WTC11 (cell line): Measurements from ENCODE around the gene GAB1. TPM values are rescaled to one million over a fixed set of nuclear protein-coding genes. Genes with fewer than 3 reads are reported as not detected.
A peak's percentile ranks its signal among the peaks of the same experiment; 100 is the strongest.

Source experiments
- ATAC-seq: fragments of 200-7000 bp; cut with Tn5 transposase; 2 replicates; pipeline ENCODE4 v1.10.0; 2021; ENCODE audit warnings: mild to moderate bottlenecking, moderate library complexity
- CTCF ChIA-PET: fragments of 300-600 bp; sonication (Branson Sonifier 250); formaldehyde crosslinking; loops from one replicate; lab custom pipeline; 2021; ENCODE audit warnings: antibody characterized with exemption; lab: Charles Lee
- POLR2A ChIA-PET: fragments of 350-600 bp; sonication (Branson Sonifier 250); formaldehyde crosslinking; loops from one replicate; lab custom pipeline; 2021; ENCODE audit warnings: antibody characterized with exemption; lab: Charles Lee
- DNase-seq: peaks from one replicate; pipeline ENCODE4 v3.0.0; 2021; ENCODE audit warnings: low spot score
- H3K27ac Mint-ChIP-seq: 2 replicates; pipeline ENCODE4 v1.8.0; 2021; ENCODE audit warnings: mixed read lengths
- H3K27me3 Mint-ChIP-seq: 2 replicates; pipeline ENCODE4 v1.8.0; 2021; ENCODE audit warnings: low read depth, mild to moderate bottlenecking, moderate library complexity, mixed read lengths
- H3K36me3 Mint-ChIP-seq: 2 replicates; pipeline ENCODE4 v1.8.0; 2021; ENCODE audit warnings: mixed read lengths
- H3K4me1 Mint-ChIP-seq: 2 replicates; pipeline ENCODE4 v1.8.0; 2022; ENCODE audit warnings: mixed read lengths
- H3K4me3 Mint-ChIP-seq: 2 replicates; pipeline ENCODE4 v1.8.0; 2021; ENCODE audit warnings: mild to moderate bottlenecking, moderate library complexity, mixed read lengths
- H3K9me3 Mint-ChIP-seq: 2 replicates; pipeline ENCODE4 v1.8.0; 2021; ENCODE audit warnings: mixed read lengths
- AR ChIP-seq: fragments of 250-450 bp; sonication (Bioruptor Pico); IDR thresholded peaks from 2 replicates; pipeline ENCODE4 v1.9.0; 2021; ENCODE audit warnings: mild to moderate bottlenecking
- ATF2 ChIP-seq: sonication (generic); formaldehyde crosslinking; IDR thresholded peaks from 2 replicates; pipeline ENCODE4 v1.8.1; 2022; ENCODE audit warnings: low read depth, missing genetic modification reagents, borderline replicate concordance
- ATF6 ChIP-seq: sonication (generic); formaldehyde crosslinking; IDR thresholded peaks from 2 replicates; pipeline ENCODE4 v1.8.1; 2023; ENCODE audit warnings: mild to moderate bottlenecking, missing genetic modification reagents
- CBFB ChIP-seq: sonication (generic); formaldehyde crosslinking; IDR thresholded peaks from 2 replicates; pipeline ENCODE4 v1.8.1; 2022; ENCODE audit warnings: mild to moderate bottlenecking, low read depth, missing genetic modification reagents
- CREM ChIP-seq: sonication (generic); formaldehyde crosslinking; IDR thresholded peaks from 2 replicates; pipeline ENCODE4 v1.8.1; 2022; ENCODE audit warnings: mild to moderate bottlenecking, missing genetic modification reagents, moderate library complexity
- CTCF ChIP-seq: fragments of 200-600 bp; IDR thresholded peaks from 2 replicates; pipeline ENCODE4 v1.8.0; 2022; ENCODE audit warnings: antibody characterized with exemption
- EMX1 ChIP-seq: fragments of 250-450 bp; sonication (Bioruptor Pico); IDR thresholded peaks from 2 replicates; pipeline ENCODE4 v1.8.0; 2021; ENCODE audit warnings: mild to moderate bottlenecking
- FOXK1 ChIP-seq: sonication (generic); formaldehyde crosslinking; IDR thresholded peaks from 2 replicates; pipeline ENCODE4 v1.8.0; 2022; ENCODE audit warnings: mild to moderate bottlenecking, moderate library complexity, missing genetic modification reagents
- GABPB1 ChIP-seq: sonication (generic); formaldehyde crosslinking; IDR thresholded peaks from 2 replicates; pipeline ENCODE4 v1.8.1; 2023; ENCODE audit warnings: mild to moderate bottlenecking, missing genetic modification reagents
- KAT7 ChIP-seq: sonication (generic); formaldehyde crosslinking; IDR thresholded peaks from 2 replicates; pipeline ENCODE4 v1.8.1; 2023; ENCODE audit warnings: missing genetic modification reagents, mild to moderate bottlenecking, borderline replicate concordance
- NR1H2 ChIP-seq: sonication (generic); formaldehyde crosslinking; IDR thresholded peaks from 2 replicates; pipeline ENCODE4 v1.9.0; 2021; ENCODE audit warnings: mild to moderate bottlenecking, moderate library complexity, missing genetic modification reagents
- RELA ChIP-seq: sonication (generic); formaldehyde crosslinking; IDR thresholded peaks from 2 replicates; pipeline ENCODE4 v1.8.1; 2022; ENCODE audit warnings: missing genetic modification reagents, mild to moderate bottlenecking, borderline replicate concordance
- SOX15 ChIP-seq: fragments of 250-450 bp; sonication (Bioruptor Pico); IDR thresholded peaks from 2 replicates; pipeline ENCODE4 v1.9.0; 2021; ENCODE audit warnings: mild to moderate bottlenecking
- SP1 ChIP-seq: sonication (generic); formaldehyde crosslinking; conservative IDR thresholded peaks from 2 replicates; pipeline ENCODE4 v1.8.1; 2022; ENCODE audit warnings: missing genetic modification reagents
- TP53 ChIP-seq: sonication (generic); formaldehyde crosslinking; IDR thresholded peaks from 2 replicates; pipeline ENCODE4 v1.8.1; 2023; ENCODE audit warnings: mild to moderate bottlenecking, missing genetic modification reagents
- ZBTB21 ChIP-seq: sonication (generic); formaldehyde crosslinking; IDR thresholded peaks from 2 replicates; pipeline ENCODE4 v1.8.1; 2023; ENCODE audit warnings: mild to moderate bottlenecking, missing genetic modification reagents, borderline replicate concordance
- ZNF232 ChIP-seq: sonication (generic); formaldehyde crosslinking; IDR thresholded peaks from 2 replicates; pipeline ENCODE4 v1.8.0; 2022; ENCODE audit warnings: mild to moderate bottlenecking, missing genetic modification reagents
- ZNF423 ChIP-seq: fragments of 250-450 bp; sonication (Bioruptor Pico); IDR thresholded peaks from 2 replicates; pipeline ENCODE4 v2.1.2; 2022; ENCODE audit warnings: mild to moderate bottlenecking, moderate library complexity
- total RNA-seq: library from RNA; stranded (reverse); gene quantifications from 3 replicates; pipeline ENCODE4 v1.2.3, GENCODE V29; 2021
- TF ChIP-seq, protein P1 (sequence below): fragments of 250-450 bp; sonication (Bioruptor Pico); conservative IDR thresholded peaks from 2 replicates; pipeline ENCODE4 v1.9.0; 2021; ENCODE audit warnings: mild to moderate bottlenecking
- TF ChIP-seq, protein P2 (sequence below): sonication (generic); formaldehyde crosslinking; IDR thresholded peaks from 2 replicates; pipeline ENCODE4 v1.8.0; 2022; ENCODE audit warnings: mild to moderate bottlenecking, missing genetic modification reagents
- TF ChIP-seq, protein P3 (sequence below): sonication (generic); formaldehyde crosslinking; IDR thresholded peaks from 2 replicates; pipeline ENCODE4 v1.8.1; 2022; ENCODE audit warnings: mild to moderate bottlenecking, moderate library complexity, missing genetic modification reagents
- TF ChIP-seq, protein P4 (sequence below): fragments of 250-450 bp; sonication (Bioruptor Pico); IDR thresholded peaks from 2 replicates; pipeline ENCODE4 v1.9.0; 2021; ENCODE audit warnings: mild to moderate bottlenecking

GAB1 gene
- total RNA-seq, 1 experiment from 2014 or later, result 17.4 TPM

- TF ChIP-seq CTCF (no peak), SOX15 (CRISPR knock-in tag) (no peak), CBFB (CRISPR knock-in tag) (no peak), RELA (CRISPR knock-in tag) (no peak)
- TF ChIP-seq, protein P1, sequence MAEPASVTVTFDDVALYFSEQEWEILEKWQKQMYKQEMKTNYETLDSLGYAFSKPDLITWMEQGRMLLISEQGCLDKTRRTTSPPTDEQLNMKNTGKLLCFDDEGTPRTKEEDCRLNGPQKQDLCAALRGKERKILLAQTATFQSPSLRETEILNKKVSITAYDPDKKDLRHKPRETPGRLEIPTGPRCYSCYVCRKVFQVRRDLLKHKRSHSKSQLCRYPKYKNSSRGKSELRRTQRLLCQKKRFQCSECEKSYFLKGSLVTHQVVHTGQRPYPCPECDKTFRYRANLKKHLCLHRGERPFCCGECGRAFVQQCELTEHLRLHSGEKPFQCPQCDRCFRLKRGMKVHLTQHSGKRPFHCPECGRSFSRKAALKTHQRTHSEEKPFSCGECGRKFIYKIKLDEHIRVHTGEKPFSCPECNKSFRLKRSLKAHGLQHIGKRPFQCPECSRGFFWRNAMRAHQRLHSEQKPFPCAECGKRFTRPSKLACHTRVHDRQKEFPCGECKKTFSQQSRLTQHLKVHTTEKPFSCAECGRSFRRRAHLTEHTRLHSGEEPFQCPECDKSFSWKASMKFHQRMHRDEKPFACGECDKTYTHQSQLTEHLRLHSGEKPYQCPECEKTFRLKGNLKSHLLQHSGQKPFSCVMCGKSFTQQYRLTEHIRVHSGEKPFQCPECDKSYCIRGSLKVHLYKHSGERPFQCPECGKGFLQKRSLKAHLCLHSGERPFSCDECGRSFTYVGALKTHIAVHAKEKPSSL (CRISPR knock-in tag), result no peak
These were observed 114.5 kb downstream of the GAB1 start (continued) for GRCh38 chr4:143451186-143451585.

DNA sequence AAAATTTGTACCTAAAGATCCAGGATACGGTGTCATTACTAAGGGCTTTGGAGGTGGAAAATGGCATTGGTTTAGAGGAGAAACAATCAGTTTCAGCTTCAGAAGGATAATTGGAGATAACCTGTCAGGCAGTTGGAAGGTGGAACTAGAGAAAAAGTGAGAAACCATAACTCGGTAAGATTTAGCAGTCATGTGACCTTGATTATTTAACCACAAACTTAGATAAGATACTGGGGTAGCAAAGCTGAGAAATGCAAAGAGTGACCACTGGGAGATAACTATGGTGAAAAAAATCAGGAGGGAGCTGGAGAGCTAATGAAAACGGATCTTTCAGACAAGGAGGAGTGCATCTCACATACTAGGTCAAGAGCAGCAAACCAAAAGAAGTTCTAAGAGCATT is 118.5 kb downstream of the GAB1 start:
- H3K4me1 Mint-ChIP-seq, result peaks cover 18% of the 10 kb centered on the region
- no peak overlapping the region for H3K4me3 Mint-ChIP-seq
- H3K9me3 Mint-ChIP-seq, result no peaks in the 10 kb centered on the region
- no peaks in the 10 kb centered on the region for H3K27me3 Mint-ChIP-seq
- DNase-seq (no peak), ATAC-seq (no peak)
- ChIA-PET CTCF (interaction anchor here (0.9 to 1.3 kb wide), 3 partner anchors 14 to 126 kb away, joined by 3 read pairs; no protein-coding TSS in a partner anchor), POLR2A (no interaction called here)
- peaks cover under 1% of the 10 kb centered on the region; the same call in 1 of the 2 replicates for H3K36me3 Mint-ChIP-seq
- peak overlapping the region; percentile 36 for H3K27ac Mint-ChIP-seq
- TF ChIP-seq, protein P2, sequence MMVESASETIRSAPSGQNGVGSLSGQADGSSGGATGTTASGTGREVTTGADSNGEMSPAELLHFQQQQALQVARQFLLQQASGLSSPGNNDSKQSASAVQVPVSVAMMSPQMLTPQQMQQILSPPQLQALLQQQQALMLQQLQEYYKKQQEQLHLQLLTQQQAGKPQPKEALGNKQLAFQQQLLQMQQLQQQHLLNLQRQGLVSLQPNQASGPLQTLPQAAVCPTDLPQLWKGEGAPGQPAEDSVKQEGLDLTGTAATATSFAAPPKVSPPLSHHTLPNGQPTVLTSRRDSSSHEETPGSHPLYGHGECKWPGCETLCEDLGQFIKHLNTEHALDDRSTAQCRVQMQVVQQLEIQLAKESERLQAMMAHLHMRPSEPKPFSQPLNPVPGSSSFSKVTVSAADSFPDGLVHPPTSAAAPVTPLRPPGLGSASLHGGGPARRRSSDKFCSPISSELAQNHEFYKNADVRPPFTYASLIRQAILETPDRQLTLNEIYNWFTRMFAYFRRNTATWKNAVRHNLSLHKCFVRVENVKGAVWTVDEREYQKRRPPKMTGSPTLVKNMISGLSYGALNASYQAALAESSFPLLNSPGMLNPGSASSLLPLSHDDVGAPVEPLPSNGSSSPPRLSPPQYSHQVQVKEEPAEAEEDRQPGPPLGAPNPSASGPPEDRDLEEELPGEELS (CRISPR knock-in tag), result no peak
- no peak for TF ChIP-seq EMX1 (CRISPR knock-in tag)
- no peak for TF ChIP-seq AR (CRISPR knock-in tag)
- no peak for TF ChIP-seq ZBTB21 (CRISPR knock-in tag)
- no peak for TF ChIP-seq SP1 (CRISPR knock-in tag)
- TF ChIP-seq, protein P3, sequence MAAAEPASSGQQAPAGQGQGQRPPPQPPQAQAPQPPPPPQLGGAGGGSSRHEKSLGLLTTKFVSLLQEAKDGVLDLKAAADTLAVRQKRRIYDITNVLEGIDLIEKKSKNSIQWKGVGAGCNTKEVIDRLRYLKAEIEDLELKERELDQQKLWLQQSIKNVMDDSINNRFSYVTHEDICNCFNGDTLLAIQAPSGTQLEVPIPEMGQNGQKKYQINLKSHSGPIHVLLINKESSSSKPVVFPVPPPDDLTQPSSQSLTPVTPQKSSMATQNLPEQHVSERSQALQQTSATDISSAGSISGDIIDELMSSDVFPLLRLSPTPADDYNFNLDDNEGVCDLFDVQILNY (CRISPR knock-in tag), result no peak
- no peak for TF ChIP-seq GABPB1 (CRISPR knock-in tag)
- TF ChIP-seq, protein P4, sequence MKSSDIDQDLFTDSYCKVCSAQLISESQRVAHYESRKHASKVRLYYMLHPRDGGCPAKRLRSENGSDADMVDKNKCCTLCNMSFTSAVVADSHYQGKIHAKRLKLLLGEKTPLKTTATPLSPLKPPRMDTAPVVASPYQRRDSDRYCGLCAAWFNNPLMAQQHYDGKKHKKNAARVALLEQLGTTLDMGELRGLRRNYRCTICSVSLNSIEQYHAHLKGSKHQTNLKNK (CRISPR knock-in tag), result no peak
- no peak for TF ChIP-seq CREM
- TF ChIP-seq TP53 (CRISPR knock-in tag), result no peak
- no peak for TF ChIP-seq NR1H2 (CRISPR knock-in tag)
- no peak for TF ChIP-seq ATF6 (CRISPR knock-in tag)
- TF ChIP-seq ATF2 (CRISPR knock-in tag), result no peak
- TF ChIP-seq FOXK1 (CRISPR knock-in tag), result no peak
- no peak for TF ChIP-seq ZNF232 (CRISPR knock-in tag)
- no peak for TF ChIP-seq ZNF423 (CRISPR knock-in tag)
- no peak for TF ChIP-seq KAT7 (CRISPR knock-in tag)
